ENCODE data around the gene PRDM15. TPM values are rescaled to one million over a fixed set of nuclear protein-coding genes. Genes with fewer than 3 reads are reported as not detected.

Gene PRDM15
- total RNA-seq, 1 donor from 2014 or later: 11.2 TPM

DNA sequence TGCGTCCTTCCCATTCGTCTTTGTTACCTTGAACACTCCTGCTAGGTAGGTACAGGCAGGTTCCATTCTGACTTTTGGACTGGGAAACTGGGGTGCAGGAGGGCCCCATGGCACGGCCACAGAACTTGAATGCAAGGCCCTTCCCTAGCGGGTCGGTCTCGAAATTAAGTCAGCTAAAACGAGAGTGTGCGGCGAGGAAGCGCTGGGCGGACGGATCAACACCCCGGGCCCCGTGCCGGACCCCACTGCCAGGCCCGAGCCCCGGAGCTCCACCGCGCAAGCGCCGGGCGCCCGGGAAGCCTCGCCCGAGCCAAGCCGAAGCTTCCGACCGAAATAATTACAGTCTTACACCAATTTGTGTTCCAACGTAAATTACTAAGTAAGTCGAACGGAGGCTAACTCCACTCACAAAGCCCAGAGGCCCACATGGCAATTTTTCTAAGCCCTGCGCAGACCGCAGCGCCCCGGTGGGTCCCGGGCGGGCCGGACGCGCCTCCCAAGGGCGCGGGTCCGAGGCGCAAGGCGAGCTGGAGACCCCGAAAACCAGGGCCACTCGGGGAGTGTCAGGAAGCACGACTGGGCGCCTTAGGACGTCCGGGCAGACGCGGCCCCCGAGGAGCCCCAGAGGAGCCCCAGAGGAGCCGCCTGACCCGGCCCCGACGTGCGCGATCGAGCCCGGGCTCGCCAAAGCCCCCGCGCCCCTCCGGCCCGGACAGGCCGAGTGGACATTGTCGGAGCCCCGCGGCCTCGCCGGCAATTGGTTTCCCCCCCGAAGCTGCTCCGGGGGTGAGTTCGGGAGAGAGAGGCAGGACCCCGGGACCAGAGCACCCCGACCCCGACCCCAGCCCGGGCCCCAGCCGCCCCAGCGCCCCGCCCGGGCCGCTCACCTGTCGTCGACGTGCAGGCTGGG is 112.9 kb downstream of the PRDM15 start:
- intact Hi-C loops (cut with micrococcal nuclease): no loop called here

DNA sequence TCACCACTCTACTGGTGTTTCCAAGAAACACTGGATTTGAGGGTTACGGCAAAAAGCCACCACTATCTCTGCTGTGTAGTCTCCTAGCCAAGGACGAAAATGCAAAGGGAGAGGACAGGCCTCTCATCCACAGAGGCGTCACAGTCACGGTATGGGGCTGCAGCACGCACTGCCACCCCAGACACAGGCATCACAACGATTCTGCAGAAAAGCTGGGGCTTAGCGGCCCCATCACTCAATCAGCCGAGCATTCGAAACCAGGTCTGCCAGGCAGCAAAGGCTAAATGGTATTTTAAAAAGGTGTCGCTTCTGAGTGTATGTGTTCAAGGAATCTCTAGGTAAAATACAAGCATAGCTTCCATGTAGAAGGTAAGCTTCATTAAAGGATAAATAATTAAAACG is 113.7 kb downstream of the PRDM15 start:
- intact Hi-C loops (cut with micrococcal nuclease): no loop called here

DNA sequence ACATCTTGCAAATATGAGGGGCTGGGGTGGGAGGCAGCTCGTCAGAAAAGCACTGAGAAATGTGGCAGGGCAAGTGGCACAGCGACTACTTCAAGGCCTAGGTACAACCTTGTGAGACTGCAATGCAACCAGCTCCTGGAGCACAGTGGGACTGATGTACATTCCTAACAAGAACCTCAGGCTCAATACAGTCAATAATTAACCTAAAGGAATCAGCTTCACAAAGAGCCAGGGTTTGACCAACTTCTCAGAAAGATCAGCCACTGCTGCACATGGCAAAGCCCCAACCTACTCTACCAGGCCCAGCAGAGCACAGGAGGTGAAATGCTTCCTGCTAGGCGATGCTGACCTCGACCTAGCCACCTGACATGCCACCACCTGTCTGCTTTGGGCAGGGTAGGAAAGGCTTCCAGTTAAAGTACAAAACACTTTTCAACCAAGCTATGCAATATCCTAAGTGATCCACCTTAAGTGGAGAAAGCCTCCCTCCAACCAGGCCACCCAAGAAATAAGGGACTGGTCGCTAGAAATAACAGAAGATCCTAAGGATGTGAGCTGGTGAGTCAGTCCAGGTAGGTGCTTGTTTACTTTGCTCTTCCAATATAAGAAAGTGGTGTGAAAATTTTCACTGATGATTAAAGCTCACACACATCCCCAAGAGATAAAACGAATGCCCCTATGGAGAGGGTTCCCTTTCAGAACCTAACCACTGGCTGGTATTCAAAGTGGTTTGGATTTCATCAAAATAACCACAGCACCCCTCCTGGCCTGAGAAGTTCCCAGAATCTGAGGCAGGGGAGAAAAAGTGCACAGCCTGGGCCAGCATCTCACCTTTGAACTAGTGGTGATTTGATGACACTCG is 114.4 kb downstream of the PRDM15 start:
- intact Hi-C loops (cut with micrococcal nuclease): no loop called here

DNA sequence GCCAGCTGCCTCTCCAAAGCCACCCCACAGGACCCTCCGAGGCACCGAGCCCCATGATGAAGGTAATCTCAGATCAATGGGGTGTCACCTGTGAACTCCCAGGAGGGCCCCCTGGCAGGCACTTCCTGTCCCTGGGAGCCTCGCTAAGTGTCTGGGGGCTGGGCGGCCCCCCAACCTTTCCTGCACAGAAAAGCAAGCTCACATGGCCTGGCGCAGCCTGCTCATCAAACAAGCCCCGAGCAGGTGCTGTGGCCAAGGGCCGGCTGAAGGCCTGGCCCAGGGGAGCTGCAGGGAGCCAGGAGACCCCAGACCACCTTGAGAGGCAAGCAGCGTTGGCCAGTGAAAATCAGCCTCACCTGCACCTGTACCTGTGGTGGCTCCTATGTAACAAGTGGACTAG is 115.1 kb downstream of the PRDM15 start:
- intact Hi-C loops (cut with micrococcal nuclease): no loop called here

DNA sequence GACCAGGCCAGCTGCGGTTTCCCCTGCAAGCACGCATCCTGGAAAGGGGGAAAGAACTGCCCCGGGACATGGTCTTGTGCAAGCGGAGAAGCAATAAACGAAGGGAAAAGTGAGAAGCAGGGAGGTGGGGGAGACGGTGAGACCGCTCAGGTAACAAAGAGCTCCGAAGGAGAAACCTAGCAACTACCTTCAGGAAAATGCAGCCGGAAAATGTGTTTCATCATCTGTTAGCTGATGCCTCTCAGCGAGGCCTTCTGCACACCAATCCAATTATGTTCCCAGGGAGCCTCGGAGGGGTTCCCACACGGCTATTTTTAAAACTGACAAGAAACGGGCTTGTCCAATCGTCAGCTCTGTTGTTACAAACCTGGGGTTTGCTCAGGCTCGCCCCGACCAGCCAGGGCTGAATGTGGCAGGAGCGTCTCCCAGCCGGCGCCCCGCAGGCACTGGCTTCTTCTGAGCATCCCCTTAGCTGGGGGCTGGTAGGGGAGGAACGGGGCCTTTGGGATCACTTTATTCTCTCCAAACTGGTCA is 115.7 kb downstream of the PRDM15 start:
- intact Hi-C loops (cut with micrococcal nuclease): no loop called here

DNA sequence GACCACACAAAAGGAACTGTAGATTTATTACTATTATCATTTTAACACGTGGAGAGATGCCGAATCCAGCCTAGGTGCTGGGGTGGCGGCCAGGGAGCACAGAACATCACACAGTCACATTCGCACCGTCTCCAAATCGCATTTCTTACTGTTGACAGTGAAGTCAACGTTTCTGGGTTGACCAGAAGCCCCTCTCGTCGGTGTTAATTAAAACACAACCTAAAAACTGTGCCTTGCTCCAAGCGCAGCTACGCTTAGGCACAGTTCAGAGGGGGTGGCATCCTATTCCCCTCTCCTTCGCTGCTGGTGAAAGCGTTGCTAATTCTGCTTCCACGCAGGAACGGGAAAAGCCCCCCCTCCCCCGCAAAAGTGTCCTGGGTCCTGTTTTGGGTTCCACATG is 116.4 kb downstream of the PRDM15 start:
- intact Hi-C loops (cut with micrococcal nuclease): no loop called here

DNA sequence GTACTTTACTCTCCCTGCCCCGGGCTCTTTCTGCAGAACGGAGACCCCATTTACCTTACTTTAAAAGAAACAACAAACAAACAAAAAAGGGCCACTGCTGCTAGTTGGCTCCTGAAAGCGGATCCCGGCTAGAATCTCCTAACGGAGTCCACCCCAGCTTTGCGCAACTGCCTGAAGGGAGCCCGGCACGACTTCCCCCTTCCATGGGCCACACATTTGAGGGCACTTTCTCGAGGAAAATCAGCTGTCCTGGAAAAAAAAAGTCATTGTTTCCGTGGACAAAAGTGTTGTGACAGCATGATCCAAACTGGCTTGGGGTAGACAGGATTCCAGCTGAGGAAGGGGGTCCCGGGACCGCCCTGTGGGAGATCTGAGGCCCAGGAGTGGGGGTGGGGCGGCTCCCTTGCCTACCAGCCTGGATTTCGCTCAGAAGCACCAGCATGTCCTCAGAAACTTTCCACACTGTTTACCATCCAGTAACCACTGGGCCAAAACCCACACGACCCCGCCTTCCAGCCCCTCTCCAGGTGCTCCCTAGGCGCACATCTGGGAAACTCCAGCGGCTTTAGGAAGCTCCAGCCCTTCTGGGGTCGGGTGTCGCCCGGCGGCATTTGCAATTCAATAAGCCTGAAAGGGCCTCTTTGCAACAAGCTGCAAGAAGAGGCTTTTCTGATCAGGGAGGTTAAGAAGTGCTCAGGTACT is 117.1 kb downstream of the PRDM15 start:
- intact Hi-C loops (cut with micrococcal nuclease): no loop called here

DNA sequence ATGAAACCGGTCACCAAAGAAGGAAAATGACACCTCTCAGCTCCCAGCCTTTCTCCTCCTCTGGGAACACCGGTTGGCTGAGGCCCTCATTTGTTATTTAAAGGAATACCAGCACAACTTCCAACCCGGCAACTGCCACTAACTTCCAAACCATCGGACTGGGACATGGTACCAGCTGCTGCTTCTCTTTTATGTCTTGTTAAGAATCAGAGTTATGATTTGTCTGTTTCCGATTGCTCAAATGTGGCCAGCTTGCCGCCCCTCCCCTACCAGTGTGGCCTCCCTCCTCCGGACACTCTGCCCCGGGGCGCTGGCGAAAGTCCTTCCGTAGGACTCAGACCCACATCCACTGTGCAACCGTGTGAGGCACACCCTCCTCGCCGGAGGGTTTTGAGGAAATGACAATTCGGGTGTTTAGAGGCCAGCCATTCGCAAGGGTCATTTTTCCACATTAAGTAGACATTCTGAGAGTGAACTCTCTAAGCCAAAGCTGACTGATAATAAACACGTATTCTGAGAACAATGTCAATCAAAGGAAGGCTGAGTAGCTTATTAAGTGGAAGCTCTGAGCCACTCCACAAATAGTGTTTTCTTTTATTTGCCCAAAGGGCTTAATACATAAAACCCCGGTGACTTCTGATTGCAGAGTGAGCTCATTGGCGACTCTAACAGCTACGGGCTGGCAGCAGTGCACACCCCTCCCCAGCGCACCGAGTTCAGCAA is 117.8 kb downstream of the PRDM15 start:
- intact Hi-C loops (cut with micrococcal nuclease): no loop called here

DNA sequence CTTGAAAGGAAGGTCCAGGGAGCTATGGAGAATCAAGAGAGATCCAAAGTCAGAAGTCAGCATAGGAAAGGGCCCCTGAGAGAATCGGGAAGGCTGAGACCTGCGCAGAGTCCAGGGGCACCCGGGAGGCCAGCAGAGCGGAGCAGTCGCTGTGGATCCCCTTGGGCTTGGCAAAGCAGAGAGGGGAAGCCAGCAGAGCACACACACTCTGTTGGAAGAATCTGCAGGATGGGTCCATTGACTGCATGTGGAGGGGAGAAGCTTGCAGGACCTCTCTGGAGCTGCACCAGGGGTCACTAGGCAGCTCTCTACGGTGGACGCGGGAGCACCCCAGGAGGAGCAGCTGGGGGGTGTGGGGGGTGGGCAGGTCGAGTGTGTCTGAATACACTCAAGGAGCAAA is 118.7 kb downstream of the PRDM15 start:
- intact Hi-C loops (cut with micrococcal nuclease): no loop called here

DNA sequence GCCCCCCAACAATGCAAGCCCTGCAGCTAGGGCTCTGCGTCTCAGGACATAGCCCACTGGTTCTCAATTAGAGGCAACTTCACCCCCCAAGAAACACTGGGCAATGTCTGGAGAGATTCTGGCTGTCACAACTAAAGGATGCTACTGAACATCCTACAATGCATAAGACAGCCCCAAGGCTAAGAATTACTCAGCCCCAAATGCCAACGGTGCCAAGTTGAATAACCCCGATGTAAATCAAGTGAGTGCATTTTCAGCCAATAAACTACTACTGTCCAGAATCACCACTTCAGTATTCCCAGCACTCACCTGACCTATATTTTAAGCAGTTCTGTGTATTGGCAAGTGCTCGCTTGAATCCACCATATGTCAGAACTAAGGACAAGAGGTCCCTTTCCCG is 119.2 kb downstream of the PRDM15 start:
- intact Hi-C loops (cut with micrococcal nuclease): no loop called here

DNA sequence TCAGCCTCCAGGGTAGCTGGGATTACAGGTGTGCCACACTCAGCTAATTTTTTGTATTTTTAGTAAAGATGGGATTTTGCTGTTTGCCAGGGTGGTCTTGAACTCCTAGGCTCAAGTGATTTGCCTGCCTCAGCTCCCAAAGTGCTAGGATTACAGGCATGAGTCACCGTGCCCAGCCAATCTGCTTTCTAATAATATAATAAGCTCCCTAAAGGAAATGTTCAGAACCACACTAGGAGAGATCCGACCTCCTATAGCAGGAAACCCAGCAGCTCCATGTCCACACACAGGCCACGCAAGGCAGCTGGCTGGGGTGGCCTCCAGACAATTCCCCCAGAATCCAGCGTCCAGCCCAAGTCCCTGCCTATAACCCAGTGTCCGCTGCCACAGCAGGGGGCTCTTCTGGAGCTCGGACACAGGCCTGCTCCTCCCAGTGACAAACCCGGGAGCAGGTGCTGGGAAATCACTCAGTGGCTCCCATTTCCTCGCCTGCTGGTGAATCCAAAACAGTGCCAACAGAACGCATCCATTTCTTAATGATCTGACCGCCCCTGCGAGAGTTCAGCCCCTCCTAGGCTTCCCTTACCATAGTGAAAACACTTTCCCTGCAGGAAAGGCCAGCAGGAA is 119.8 kb downstream of the PRDM15 start:
- intact Hi-C loops (cut with micrococcal nuclease): no loop called here

DNA sequence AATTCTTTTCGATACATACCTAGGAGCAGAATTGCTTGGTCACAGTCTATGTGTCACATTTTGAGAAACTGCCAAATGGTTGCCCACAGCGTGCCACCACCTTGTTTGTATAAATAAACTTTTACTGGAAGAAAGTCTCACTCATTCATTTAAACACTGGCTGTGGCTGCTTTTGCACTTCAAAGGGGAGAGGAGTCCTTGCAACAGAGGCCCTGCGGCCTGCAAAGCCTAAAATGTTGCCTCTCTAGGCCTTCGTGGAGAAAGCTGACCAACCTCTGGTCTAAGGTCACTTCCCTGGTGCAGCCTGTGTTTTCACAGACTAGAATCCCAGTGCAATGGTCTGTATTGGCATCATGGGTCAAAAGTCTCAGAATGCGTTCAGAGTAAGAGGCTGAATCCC is 120.6 kb downstream of the PRDM15 start:
- intact Hi-C loops (cut with micrococcal nuclease): no loop called here

DNA sequence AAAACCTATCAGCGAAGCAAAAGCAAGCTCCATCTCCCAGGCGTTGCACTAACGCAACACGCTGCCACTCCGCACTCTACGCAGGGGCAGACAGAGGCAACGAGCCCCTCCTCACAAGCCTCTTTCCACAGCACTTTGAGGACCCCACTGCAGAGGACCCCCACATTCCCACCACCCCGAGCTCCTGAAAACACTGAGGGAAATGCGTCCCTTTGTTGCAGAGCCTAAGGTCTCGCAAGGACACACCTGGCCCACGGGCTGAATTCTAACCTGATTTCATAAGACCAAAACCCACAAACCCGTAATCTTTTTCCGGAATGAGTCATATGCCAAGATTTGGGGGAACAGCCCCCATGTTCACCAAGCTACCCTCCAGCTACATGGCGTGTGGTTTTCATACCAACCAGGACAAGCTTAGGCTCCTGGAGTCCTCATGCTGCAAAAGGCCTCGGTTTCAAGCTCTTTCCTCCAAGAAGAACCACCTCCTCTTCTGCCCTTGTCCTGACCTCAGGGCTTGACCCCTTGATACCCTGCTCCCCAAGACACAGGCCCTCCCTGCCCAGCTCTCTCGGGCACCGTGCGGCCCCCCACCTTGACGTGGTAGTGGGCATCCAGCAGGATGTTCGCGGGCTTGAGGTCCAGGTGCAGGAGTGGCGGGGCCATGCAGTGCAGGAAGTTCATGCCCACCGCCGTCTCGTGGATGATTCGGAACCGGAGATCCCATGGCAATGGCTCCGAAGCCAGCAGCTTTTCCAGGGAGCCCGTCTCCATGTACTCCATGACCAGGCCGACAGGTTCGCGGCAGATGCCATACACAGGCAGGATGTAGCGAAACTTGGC is 123.0 kb downstream of the PRDM15 start:
- intact Hi-C loops (cut with micrococcal nuclease): no loop called here

DNA sequence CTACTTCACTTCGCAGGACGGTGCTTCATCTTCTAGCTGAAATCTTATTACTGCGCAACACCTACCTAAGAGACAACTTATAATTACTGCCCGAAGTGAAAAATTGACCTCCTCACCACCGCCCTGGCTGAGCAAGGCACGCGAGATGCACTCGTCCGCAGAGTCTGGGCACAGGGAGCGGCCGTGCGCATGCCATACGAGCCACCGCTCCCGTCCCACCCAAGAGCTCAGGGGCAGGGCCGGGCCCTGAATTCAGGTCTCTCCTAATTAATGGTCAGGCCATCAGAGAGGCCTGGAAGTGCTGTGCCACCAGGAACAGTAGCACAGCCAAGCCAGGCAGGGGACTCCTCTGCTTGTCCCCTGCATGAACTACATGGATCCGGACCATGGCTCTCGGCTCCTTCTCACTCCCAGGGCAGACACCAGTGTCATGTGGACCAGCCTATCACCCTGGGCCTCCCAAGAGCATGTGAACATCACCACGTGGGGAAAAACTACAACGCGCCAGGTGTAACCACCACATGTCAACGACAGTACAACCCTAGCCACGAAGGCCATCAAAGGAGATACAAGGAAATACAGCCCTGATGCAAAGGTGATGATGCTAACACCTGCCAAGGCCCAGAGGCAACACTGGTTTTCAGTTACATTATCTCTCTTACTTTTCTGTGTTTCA is 123.7 kb downstream of the PRDM15 start:
- intact Hi-C loops (cut with micrococcal nuclease): no loop called here

DNA sequence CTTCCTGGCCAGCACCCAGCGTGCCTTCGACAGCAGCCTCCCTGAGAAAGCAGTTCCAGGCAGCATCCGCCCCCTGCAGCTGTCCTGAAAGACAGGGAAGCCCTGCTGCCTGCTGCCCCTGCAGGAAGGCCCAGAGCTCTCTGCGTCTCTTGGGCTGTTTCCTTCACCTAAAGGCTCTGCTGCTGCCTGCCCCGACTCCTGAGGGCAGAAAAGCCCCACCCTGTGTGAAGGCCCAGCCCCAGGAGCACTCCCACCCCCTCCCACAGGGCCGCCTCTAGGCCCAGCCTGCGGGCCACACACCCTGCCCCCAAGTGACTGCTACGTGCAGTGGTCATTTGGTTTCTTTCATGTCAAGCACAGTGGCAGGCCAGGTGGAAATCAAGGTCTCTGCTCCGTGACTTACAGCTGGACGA is 124.7 kb downstream of the PRDM15 start:
- intact Hi-C loops (cut with micrococcal nuclease): no loop called here

DNA sequence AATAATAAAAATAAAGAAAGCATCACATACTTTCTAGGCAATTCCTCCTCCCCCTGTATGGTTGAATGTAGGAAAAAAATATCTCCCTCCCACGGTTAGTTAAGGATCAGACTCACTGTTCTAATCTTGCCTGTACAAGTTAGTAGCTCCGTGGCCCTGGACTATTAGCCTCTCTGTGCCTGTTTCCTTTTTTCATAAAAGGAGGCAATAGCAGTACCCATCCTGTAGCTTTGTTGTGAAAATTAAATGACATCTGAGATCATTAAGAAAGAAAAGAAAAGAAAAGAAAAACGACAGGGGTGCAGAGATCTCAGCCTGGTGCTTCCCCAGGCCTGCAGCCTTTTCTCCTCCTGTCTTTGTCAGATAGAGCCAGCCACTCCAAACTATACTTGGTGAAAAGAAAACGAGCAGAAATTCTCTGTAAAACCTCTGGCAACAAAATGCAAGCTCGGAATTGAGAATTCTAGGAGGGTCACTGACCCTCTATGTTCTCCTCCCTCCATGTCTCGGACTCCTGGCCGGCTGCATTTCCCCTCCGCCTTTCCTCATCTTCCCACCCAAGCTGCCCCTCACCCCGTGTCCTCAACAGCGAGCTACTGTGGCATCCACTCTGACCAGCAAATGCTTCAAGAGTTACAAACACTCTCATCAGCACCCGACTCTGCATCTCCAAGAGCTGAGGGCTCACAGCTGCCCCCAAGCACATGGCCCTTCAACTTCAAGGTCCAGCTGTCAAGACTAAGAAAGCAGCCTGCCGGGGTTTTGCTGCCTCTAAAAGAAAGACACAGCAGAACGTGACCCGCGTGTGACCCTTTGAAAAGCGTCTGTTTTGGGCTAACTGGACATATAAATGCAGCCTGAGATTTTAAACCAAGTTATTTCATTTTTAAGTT is 125.9 kb downstream of the PRDM15 start:
- intact Hi-C loops (cut with micrococcal nuclease): no loop called here

DNA sequence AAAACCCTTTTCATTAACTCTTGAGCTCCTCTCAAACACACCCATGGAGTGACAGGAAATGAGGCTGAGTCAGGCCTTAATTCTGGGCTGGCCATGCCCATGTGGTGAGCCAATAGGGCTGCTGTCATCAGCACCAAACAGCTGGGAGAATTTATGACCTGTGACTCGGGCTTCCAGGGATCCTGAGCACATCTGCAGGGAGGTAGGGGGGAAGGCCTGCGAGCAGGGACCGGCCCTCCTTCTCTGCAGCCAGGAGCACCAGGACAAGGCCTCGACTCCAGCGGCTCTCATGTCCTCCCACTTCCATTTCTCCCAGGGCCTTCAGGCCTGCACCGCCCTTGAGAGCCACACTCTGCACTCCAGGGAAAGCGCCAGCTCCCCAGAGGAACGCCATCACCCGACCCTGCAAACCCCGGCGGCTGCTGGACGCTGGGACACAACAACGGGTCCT is 126.9 kb downstream of the PRDM15 start:
- intact Hi-C loops (cut with micrococcal nuclease): no loop called here

DNA sequence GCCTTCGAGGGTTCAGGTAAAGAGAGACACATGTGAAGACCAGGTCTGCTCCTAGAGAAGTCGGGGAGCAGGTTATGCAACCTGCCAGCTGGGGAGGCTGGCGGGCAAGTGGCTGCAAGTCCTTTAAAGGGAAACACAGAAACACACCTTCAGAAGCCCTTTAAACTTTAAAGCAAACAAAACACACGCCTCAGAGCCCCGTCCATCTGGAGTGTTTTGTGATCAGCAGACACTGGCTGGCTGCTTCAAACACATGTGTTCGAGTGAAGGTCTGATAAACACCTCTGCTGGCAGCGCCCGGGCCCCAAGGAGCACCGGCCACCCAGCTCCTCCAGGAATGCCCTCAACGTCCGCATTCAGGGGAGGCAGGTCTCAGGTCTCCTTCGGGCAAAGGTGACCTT is 127.5 kb downstream of the PRDM15 start:
- intact Hi-C loops (cut with micrococcal nuclease): no loop called here
